K562 (cell line): ENCODE results near the gene NCOA6. TPM values are rescaled to one million over a fixed set of nuclear protein-coding genes. Genes with fewer than 3 reads are reported as not detected.

Source experiments
- CBX1 ChIP-seq: sonication (generic); IDR thresholded peaks from 2 replicates; pipeline ENCODE4 v1.6.1; 2016; ENCODE audit warnings: antibody characterized with exemption, low read depth, mild to moderate bottlenecking
- CTBP1 ChIP-seq: fragments of 450-650 bp; IDR thresholded peaks from 2 replicates; pipeline ENCODE4 v1.6.1; 2016; ENCODE audit warnings: borderline replicate concordance
- FOSL1 ChIP-seq: fragments of 200-800 bp; sonication (Bioruptor generic); conservative IDR thresholded peaks from 2 replicates; pipeline ENCODE4 v1.6.1; 2016; ENCODE audit warnings: missing genetic modification characterization, missing compliant biosample characterization
- FOXJ3 ChIP-seq: sonication (generic); formaldehyde crosslinking; IDR thresholded peaks from 2 replicates; pipeline ENCODE4 v1.4.0; 2020; ENCODE audit warnings: mild to moderate bottlenecking, missing genetic modification reagents
- JUN ChIP-seq, 2 experiments: sonication (generic) in 1 of 2; formaldehyde crosslinking in 1 of 2; IDR thresholded peaks; 2 replicates each; pipeline versions ENCODE4 v1.6.1 to v1.8.0; 2012 to 2022; ENCODE audit warnings: borderline replicate concordance in 2 of 2, mild to moderate bottlenecking in 2 of 2, improper control_type of control experiment in 1 of 2, low read depth in 1 of 2, low read length in 1 of 2, missing genetic modification reagents in 1 of 2
- JUND ChIP-seq, 2 experiments: IDR thresholded peaks; 2 replicates in 1 of 2; 3 replicates in 1 of 2; pipeline ENCODE4 v1.6.1; 2011; ENCODE audit warnings: borderline replicate concordance in 2 of 2, low read depth in 2 of 2, low read length in 2 of 2, improper control_type of control experiment in 1 of 2, missing biosample characterization in 1 of 2, missing genetic modification characterization in 1 of 2, missing genetic modification reagents in 1 of 2
- RBM25 ChIP-seq: fragments of 200-400 bp; formaldehyde crosslinking; IDR thresholded peaks from 2 replicates; pipeline ENCODE4 v1.6.1; 2018; ENCODE audit warnings: low read length, low read depth, moderate library complexity; ENCODE audit not compliant: severe bottlenecking
- RCOR1 ChIP-seq, 2 experiments: IDR thresholded peaks; 2 replicates each; pipeline ENCODE4 v1.6.1; 2012; ENCODE audit warnings: low read depth in 2 of 2, low read length in 2 of 2, borderline replicate concordance in 1 of 2, improper control_type of control experiment in 1 of 2
- SMARCA5 ChIP-seq: fragments of 450-650 bp; IDR thresholded peaks from 2 replicates; pipeline ENCODE4 v1.6.1; 2016
- SPI1 ChIP-seq: IDR thresholded peaks from 2 replicates; pipeline ENCODE4 v1.6.1; 2011; ENCODE audit warnings: low read depth, low read length, control low read depth, borderline replicate concordance
- SRSF9 ChIP-seq: fragments of 200-400 bp; formaldehyde crosslinking; IDR thresholded peaks from 2 replicates; pipeline ENCODE4 v1.6.1; 2017; ENCODE audit warnings: low read depth, low read length, borderline replicate concordance
- STAT5A ChIP-seq: IDR thresholded peaks from 2 replicates; pipeline ENCODE4 v1.6.1; 2012; ENCODE audit warnings: low read length, inconsistent platforms, borderline replicate concordance
- polyA plus RNA-seq, 8 experiments: library from polyadenylated mRNA; depleted of rRNA in 4 of 8; stranded (reverse) in 5 of 8; unstranded in 3 of 8; fragments of >200 nt; fragmentation: Nextera tagmentation in 2 of 8; fragmentation: Illumina TruSeq in 1 of 8; extraction: Ambion mirVana in 2 of 8; extraction: Trizol in 1 of 8; gene quantifications; 2 replicates each; pipeline versions ENCODE4 v1.2.1 to v1.2.3, GENCODE V29; 2011 to 2014; ENCODE audit warnings: inconsistent platforms in 1 of 8, missing spikeins in 1 of 8
- total RNA-seq, 7 experiments: library from RNA; depleted of rRNA in 6 of 7; stranded (reverse); fragments of >200 nt in 6 of 7; fragmentation: Illumina TruSeq in 2 of 7; extraction: Trizol in 2 of 7; gene quantifications; 2 replicates each; pipeline versions ENCODE4 v1.2.1 to v1.2.3, GENCODE V29; 2011 to 2021; ENCODE audit warnings: low replicate concordance in 1 of 7
- TF ChIP-seq, protein P1 (sequence below): fragments of 200-600 bp; sonication (generic); IDR thresholded peaks from one replicate; pipeline ENCODE4 v1.6.1; 2012; ENCODE audit warnings: mild to moderate bottlenecking, low read depth, low read length, inconsistent platforms
- TF ChIP-seq, protein P2 (sequence below), 2 experiments: fragments of 450-650 bp in 1 of 2; sonication (generic) in 1 of 2; formaldehyde crosslinking in 1 of 2; IDR thresholded peaks in 1 of 2; conservative IDR thresholded peaks in 1 of 2; 2 replicates each; pipeline versions ENCODE4 v1.6.1 to v1.8.1; 2016 to 2023; ENCODE audit warnings: mild to moderate bottlenecking in 2 of 2, moderate library complexity in 2 of 2, inconsistent platforms in 1 of 2, missing genetic modification reagents in 1 of 2

The NCOA6 gene
- total and polyA plus RNA-seq, 9 of the 15 experiments (the other 6 are each of a cell fraction or from before 2014, with no cell fraction given), result 6.1 to 25.0 (median 9.5) TPM

DNA sequence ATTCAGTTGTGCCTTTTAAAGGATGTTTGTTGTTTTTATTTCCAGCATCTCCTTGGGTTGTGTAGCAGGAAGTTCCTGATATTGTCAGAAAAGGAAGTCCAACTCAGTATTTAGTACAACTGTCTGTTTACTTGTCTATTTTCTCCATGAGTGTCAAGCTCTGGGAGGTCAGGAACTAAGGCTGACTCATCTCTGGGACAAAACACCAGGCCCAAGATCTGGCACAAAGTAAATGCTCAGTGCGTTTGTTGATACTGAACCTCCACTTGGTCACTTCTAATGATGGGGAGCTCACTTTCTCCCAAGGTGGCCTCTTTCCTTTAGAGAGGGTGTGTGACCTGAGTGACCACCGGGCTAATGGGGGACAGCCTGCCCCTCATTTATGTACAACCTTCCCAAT lies 136.0 kb downstream of the NCOA6 start (continued):
- peak; percentile 23; the same call in 1 of the 2 replicates for TF ChIP-seq SPI1
- TF ChIP-seq FOSL1 (tag), result peak; percentile 70
- TF ChIP-seq CBX1, result 0 out of 2 replicates have a peak, but pooled peaks have one; percentile 25
- TF ChIP-seq, protein P1, sequence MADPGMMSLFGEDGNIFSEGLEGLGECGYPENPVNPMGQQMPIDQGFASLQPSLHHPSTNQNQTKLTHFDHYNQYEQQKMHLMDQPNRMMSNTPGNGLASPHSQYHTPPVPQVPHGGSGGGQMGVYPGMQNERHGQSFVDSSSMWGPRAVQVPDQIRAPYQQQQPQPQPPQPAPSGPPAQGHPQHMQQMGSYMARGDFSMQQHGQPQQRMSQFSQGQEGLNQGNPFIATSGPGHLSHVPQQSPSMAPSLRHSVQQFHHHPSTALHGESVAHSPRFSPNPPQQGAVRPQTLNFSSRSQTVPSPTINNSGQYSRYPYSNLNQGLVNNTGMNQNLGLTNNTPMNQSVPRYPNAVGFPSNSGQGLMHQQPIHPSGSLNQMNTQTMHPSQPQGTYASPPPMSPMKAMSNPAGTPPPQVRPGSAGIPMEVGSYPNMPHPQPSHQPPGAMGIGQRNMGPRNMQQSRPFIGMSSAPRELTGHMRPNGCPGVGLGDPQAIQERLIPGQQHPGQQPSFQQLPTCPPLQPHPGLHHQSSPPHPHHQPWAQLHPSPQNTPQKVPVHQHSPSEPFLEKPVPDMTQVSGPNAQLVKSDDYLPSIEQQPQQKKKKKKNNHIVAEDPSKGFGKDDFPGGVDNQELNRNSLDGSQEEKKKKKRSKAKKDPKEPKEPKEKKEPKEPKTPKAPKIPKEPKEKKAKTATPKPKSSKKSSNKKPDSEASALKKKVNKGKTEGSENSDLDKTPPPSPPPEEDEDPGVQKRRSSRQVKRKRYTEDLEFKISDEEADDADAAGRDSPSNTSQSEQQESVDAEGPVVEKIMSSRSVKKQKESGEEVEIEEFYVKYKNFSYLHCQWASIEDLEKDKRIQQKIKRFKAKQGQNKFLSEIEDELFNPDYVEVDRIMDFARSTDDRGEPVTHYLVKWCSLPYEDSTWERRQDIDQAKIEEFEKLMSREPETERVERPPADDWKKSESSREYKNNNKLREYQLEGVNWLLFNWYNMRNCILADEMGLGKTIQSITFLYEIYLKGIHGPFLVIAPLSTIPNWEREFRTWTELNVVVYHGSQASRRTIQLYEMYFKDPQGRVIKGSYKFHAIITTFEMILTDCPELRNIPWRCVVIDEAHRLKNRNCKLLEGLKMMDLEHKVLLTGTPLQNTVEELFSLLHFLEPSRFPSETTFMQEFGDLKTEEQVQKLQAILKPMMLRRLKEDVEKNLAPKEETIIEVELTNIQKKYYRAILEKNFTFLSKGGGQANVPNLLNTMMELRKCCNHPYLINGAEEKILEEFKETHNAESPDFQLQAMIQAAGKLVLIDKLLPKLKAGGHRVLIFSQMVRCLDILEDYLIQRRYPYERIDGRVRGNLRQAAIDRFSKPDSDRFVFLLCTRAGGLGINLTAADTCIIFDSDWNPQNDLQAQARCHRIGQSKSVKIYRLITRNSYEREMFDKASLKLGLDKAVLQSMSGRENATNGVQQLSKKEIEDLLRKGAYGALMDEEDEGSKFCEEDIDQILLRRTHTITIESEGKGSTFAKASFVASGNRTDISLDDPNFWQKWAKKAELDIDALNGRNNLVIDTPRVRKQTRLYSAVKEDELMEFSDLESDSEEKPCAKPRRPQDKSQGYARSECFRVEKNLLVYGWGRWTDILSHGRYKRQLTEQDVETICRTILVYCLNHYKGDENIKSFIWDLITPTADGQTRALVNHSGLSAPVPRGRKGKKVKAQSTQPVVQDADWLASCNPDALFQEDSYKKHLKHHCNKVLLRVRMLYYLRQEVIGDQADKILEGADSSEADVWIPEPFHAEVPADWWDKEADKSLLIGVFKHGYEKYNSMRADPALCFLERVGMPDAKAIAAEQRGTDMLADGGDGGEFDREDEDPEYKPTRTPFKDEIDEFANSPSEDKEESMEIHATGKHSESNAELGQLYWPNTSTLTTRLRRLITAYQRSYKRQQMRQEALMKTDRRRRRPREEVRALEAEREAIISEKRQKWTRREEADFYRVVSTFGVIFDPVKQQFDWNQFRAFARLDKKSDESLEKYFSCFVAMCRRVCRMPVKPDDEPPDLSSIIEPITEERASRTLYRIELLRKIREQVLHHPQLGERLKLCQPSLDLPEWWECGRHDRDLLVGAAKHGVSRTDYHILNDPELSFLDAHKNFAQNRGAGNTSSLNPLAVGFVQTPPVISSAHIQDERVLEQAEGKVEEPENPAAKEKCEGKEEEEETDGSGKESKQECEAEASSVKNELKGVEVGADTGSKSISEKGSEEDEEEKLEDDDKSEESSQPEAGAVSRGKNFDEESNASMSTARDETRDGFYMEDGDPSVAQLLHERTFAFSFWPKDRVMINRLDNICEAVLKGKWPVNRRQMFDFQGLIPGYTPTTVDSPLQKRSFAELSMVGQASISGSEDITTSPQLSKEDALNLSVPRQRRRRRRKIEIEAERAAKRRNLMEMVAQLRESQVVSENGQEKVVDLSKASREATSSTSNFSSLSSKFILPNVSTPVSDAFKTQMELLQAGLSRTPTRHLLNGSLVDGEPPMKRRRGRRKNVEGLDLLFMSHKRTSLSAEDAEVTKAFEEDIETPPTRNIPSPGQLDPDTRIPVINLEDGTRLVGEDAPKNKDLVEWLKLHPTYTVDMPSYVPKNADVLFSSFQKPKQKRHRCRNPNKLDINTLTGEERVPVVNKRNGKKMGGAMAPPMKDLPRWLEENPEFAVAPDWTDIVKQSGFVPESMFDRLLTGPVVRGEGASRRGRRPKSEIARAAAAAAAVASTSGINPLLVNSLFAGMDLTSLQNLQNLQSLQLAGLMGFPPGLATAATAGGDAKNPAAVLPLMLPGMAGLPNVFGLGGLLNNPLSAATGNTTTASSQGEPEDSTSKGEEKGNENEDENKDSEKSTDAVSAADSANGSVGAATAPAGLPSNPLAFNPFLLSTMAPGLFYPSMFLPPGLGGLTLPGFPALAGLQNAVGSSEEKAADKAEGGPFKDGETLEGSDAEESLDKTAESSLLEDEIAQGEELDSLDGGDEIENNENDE, result no peak
- no peak for TF ChIP-seq CTBP1
- TF ChIP-seq JUND (IDR thresholded peaks at IDR 0.05; ENCODE audit: borderline replicate concordance, low read depth, low read length), result peak; percentile 75
- peak; percentile 78; the same call in 2 of the 3 replicates for TF ChIP-seq JUND (tag; IDR thresholded peaks at IDR 0.05; ENCODE audit: borderline replicate concordance, low read depth, low read length)
- TF ChIP-seq, protein P2, sequence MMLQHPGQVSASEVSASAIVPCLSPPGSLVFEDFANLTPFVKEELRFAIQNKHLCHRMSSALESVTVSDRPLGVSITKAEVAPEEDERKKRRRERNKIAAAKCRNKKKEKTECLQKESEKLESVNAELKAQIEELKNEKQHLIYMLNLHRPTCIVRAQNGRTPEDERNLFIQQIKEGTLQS (IDR thresholded peaks at IDR 0.05), result peak; percentile 62
- TF ChIP-seq, protein P2 (CRISPR knock-in tag; conservative IDR thresholded peaks at IDR 0.05), result no peak
- TF ChIP-seq JUN (IDR thresholded peaks at IDR 0.05; ENCODE audit: borderline replicate concordance, low read depth, low read length), result peak; percentile 47; the same call in 1 of the 2 replicates
- TF ChIP-seq JUN (CRISPR knock-in tag; IDR thresholded peaks at IDR 0.05; ENCODE audit: borderline replicate concordance), result no peak
- TF ChIP-seq STAT5A, result no peak
- peak; percentile 69 for TF ChIP-seq RBM25
- TF ChIP-seq SMARCA5, result no peak
- TF ChIP-seq FOXJ3 (CRISPR knock-in tag), result no peak
- TF ChIP-seq SRSF9, result no peak
- TF ChIP-seq RCOR1 (IDR thresholded peaks at IDR 0.05; ENCODE audit: borderline replicate concordance in 1 of 2, low read depth in 2 of 2, low read length in 2 of 2), result peak in 1 of 2 experiments; percentile 52; a peak in 1 of 4 replicates
